Activated CD4-positive, alpha-beta T cell treated with anti-CD3 and anti-CD28 coated beads for 48 hours (primary cell): ENCODE results near the gene PLXNA3.
A peak's percentile ranks its signal among the peaks of the same experiment; 100 is the strongest.

ENCODE experiments used
- DNase-seq: peaks from one replicate; pipeline ENCODE4 v3.0.0-alpha.2; 2020

The PLXNA3 gene

GRCh38 chrX:154460326-154460725 is 2.2 kb downstream of the PLXNA3 start:
- DNase-seq: no peak

GRCh38 chrX:154462396-154462795 is 4.3 kb downstream of the PLXNA3 start:
- no peak for DNase-seq

GRCh38 chrX:154463611-154464220 is 5.6 kb downstream of the PLXNA3 start:
- no peak for DNase-seq

GRCh38 chrX:154464806-154465365 is 6.8 kb downstream of the PLXNA3 start:
- DNase-seq: no peak

GRCh38 chrX:154465601-154466000 is 7.5 kb downstream of the PLXNA3 start:
- no peak for DNase-seq

- no peak for DNase-seq
Observed at GRCh38 chrX:154466036-154466435, 8.0 kb downstream of the PLXNA3 start.

- no peak for DNase-seq
Observed at GRCh38 chrX:154466907-154467306, 8.8 kb downstream of the PLXNA3 start.

GRCh38 chrX:154467556-154467955 is 9.5 kb downstream of the PLXNA3 start:
- DNase-seq: no peak

GRCh38 chrX:154468217-154468616 is 10.1 kb downstream of the PLXNA3 start:
- DNase-seq: no peak

- no peak for DNase-seq
Observed at GRCh38 chrX:154469114-154469513, 11.0 kb downstream of the PLXNA3 start.

GRCh38 chrX:154469880-154470279 is 11.8 kb downstream of the PLXNA3 start:
- no peak for DNase-seq

GRCh38 chrX:154470434-154470833 is 12.4 kb downstream of the PLXNA3 start:
- DNase-seq: no peak

- no peak for DNase-seq
Observed at GRCh38 chrX:154470914-154471568, 13.0 kb downstream of the PLXNA3 start.

- DNase-seq: no peak
Observed at GRCh38 chrX:154471839-154472684, 14.0 kb downstream of the PLXNA3 start.

- DNase-seq: no peak
Observed at GRCh38 chrX:154472685-154473632, 14.9 kb downstream of the PLXNA3 start.

- DNase-seq: no peak
Observed at GRCh38 chrX:154473683-154474082, 15.6 kb downstream of the PLXNA3 start.

GRCh38 chrX:154476821-154477220 is 18.7 kb downstream of the PLXNA3 start:
- DNase-seq: no peak

- no peak for DNase-seq
Observed at GRCh38 chrX:154477891-154478477, 19.9 kb downstream of the PLXNA3 start.

- peak; percentile 95 for DNase-seq
Observed at GRCh38 chrX:154478728-154479622, 20.9 kb downstream of the PLXNA3 start, which contains the start of gene LAGE3. LAGE3 (minus strand) TSS chrX:154479281; CDS start chrX:154478915, 366 bp downstream.

- no peak for DNase-seq
Observed at GRCh38 chrX:154481195-154481594, 23.1 kb downstream of the PLXNA3 start.
